HG02610 (cell line): ENCODE results near the gene CWC22.
"Not testable (repeated sequence)": the region's sequence is repeated elsewhere in the genome, so short reads cannot be mapped to it uniquely, and the experiment has no call there.

Experiments
- ATAC-seq: cut with Tn5 transposase; IDR thresholded peaks from one replicate; pipeline ENCODE4 v1.9.1; 2021; ENCODE audit warnings: mild to moderate bottlenecking, moderate library complexity; ENCODE audit not compliant: unreplicated experiment

Gene CWC22

DNA sequence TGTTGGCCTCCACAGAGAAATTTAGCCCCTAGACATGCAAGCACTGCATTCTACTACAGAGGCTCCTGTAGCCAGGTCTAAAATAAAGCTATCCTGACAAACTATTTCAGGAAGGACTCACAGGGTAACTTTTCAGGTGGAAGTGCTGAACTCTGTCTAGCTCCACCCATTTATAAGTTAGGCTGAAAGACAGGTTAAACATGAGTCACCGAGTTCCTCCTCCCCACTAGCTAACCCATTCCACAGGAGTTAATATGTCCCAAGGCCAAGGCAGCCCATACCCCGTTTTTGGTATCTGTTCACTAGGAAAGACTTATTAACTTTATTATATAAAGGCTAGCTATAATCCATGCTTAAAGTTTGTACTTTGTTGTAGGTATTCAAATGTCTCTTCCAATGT is 3.5 kb downstream of the CWC22 start:
- no peak for ATAC-seq

DNA sequence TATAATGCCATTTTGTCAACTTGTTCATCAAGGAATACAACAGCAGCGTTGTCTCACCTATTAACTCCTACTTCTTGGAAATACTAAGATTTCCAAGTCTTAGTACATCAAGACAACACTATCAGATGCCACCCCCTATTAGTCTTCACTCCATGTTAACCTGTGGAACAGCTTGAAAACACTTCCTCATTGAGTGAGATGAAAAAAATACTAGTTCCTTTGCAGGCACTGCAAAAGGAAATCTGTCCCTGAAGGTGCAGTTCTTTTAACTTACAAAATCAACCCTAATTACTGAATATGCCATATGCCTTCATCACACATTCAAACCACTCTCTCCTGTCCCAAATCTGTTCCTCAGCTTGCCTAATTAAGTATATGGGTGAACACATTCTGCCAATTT is 4.0 kb downstream of the CWC22 start:
- no peak for ATAC-seq

DNA sequence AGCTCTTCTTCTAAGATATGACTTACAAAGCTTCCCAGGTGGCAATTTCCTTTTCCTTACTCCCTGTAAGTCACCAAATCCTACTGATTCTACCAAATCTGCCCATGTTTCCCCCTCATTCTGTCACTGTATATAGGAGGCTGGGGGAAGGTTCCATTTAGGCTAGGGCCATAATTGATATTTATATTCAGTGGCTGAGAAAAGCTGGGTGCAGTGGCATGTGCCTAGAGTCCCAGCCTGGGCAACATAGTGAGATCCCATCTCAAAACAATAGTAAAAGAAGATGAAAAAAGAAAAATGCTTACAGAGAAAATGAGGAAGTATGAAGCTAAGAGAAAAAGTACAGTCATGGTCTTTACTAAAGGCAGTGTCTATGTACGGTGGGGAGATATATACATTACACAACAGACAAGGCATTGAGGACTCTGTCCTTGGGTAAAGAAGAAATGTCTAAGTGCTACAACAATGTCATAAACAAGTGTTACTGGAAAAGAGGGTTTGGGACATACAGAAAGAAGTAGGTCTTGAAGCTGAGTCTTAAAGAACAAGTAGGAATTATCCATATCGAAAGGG is 4.8 kb downstream of the CWC22 start:
- no peak for ATAC-seq

DNA sequence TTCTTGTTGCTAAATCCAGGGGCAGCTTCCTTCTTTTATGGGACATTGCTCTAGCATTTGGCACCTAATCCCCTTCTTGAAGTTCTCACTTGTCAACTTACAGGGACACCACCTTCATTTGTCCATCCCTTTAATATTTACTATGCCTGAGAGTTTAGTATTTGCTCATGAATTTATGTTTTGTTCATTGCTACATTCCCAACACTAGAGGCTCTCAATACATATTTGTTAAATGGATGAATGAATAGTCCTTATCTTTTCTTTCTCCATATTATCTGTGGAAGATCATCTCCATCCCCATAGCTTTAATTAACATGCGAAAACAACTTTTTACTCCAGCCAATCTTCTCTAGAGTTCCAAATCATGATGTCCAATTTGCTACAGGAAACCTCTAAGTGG is 5.4 kb downstream of the CWC22 start:
- ATAC-seq, result no peak

DNA sequence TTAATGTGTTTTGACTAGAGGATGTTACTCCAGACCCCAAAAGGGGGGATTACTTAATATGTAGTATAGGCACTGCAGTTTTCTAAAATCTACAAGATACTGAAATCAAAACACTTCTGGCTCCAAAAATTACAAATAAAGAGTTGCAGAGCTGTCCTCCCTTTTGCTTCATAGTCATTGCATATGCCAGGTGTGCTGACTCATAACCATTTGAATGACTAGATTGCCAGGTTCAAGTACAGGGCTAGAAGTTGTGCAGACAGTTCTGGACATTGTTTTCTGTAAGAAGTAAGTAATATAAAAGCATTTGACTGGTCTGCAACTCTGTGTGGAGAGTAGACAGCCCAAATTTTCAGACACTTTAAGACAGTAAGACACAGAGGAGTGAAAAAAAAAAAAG is 6.7 kb downstream of the CWC22 start:
- ATAC-seq, result peak; percentile 45

DNA sequence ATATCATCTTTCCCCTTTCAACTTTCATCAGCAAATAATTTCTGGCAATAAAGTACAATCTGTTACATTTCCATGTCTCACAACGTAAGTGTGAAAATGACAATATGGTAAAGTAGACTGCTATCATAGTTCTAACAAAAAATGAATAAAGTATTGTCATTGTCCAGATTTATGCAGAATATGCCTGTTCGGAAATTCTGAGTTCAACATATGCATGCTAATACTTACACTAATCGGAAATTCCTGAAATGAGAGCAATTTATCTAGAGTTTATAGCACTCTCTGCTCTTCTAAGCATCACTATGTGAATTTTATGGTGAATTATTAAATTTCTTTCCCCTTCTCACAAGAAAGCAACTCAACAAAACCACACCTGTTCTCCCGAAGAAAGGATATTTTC is 8.1 kb downstream of the CWC22 start:
- ATAC-seq, result no peak

DNA sequence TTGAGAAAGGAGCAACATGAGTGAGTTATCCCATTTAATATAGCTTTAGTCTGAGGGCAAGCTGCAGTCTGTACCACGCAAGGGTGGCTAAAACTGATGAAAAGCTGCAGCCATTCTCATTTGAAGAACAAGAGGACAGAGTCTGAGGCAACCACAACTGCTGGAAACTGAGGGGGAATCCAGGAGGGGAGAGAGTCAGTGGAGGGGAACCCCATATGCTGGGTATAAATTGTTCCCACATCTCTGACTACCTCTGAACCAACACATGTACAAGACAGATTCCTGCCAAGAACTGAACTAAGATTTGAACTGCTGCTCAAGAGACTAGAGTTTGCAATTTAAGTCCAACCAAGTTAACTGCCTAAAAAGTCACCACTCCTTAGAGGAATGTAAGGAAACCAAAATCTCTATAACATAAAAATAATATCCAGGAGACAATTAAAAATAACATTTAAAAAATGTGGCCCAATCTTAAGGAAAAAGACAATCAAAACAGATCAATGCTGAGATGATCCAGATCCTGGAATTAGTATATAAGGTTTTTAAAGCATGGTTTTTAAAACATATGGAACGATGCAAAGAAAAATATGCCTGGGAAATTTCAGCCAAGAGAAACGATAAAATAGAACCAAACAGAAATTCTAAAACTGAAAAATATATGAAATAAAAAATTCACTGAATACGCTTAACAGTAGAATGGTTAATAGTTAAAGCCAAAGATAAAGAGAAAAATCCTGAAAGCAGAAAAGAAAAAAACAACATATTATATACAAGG is 11.2 kb downstream of the CWC22 start:
- peak; percentile 82 for ATAC-seq

DNA sequence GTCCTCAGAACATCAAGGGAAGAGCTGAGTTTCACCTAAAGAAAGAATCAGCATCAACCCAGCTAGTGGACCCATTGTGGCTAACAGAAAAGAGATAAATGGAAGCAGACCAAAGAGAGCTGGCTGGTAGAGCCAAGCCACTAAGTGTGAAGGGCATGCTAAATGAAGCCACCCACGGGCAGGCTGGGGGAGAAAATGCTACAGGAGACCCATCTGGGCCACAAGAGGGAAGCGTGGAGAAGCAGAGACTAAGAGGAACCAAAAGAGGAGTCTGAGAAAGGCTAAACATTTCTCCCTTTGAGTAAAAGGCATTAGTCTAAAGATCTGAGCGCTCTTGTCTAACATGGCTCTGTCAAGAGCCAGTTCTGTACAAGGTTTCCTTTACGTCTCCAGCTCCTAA is 15.8 kb downstream of the CWC22 start:
- no peak for ATAC-seq

DNA sequence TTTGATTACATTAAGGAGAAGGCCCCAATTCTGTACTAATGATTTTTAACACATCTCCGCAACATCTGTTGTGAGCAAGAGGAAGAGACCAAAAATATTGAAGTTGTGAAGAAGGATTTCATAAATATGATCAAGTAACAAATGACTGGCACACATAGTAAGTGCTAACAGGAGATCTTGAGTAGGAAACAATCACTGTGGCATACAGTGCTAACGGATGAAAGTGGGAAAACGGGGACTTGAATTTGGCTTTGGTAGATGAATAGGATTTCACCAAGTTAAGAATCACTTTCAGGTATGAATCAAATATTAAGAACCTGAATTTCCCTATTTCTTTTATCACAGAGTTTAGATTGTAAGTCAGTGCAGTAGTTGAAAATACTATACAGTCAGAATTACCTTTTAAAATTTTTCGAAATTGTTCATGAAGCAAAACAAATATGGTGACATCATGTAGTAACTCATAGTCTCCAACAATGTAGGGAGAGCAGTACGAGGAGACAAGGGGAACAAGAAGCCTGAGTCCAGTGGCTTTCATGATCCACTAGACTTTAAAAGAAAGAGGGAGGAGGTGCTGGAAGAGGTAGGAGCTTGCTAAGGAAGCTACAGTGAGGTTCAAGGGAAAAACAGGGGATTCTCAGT is 16.3 kb downstream of the CWC22 start:
- no peak for ATAC-seq

DNA sequence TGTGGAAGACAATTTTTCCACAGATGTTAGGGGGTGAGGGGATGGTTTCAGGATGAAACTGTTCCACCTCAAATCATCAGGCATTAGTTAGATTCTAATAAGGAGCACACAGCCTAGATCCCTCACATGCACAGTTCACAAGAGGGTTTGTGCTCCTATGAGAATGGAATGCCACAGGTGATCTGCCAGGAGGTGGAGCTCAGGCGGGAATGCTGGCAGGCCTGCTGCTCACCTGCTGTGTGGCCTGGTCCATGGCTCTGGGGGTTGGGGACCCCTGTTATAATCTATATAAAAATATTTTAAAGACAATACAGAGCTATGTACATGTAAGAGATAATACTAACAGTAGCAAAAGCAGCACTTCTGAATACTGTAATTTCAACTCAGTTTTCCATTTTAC is 19.2 kb downstream of the CWC22 start:
- ATAC-seq, result no peak

DNA sequence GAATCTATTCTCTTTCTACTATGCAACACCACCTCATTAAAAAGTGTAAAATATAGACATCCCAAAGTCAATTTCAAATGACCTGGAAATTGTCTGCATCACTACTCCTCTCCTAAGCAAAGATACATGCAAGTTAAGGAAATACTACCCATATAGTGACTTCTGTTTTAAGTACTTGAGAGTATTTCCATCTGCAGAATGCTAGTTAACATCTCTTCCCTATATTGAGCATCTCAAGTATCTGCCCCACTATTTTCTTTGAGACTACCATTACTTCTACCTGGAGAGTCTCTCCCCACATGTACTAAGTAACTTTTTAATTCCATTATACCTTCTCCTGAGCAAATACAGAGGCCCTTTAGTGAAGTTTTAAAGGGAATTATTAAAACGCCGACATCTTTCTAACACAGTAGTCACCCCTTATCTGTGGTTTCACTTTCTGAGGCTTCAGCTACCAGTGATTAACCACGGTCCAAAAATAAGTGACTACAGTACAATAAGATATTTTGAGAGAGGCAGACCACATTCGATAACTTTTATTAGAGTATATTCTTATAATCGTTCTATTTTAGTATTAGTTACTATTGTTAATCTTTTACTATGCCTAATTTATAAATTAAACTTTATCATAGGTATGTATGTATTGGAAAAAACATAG is 21.8 kb downstream of the CWC22 start:
- peak; percentile 96 for ATAC-seq

DNA sequence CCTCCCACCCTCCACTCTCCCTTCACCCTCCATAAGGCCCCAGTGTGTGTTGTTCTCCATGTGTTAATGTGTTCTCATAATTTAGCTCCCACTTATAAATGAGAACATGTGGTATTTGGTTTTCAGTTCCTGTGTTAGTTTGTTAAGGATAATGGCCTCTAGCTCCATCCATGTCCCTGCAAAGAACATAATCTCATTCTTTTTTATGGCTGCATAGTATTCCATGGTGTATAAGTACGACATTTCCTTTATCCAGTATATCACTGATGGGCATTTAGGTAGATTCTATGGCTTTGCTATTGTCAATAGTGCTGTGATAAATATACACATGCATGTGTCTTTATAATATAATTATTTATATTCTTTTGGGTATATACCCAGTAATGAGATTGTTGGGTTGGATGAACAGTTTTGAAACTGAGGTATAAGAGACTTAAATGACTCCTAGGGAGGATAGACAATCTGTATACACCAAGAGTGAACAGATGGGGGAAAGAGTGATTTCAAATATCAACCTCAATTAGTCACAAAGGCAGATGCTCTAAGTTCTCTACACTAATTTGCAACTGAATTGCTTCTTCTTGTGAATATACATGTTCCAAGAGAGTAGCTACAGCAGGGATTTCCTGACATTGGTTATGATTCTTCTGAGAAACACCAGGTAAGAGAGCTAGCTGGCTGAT is 23.7 kb downstream of the CWC22 start:
- no peak for ATAC-seq

DNA sequence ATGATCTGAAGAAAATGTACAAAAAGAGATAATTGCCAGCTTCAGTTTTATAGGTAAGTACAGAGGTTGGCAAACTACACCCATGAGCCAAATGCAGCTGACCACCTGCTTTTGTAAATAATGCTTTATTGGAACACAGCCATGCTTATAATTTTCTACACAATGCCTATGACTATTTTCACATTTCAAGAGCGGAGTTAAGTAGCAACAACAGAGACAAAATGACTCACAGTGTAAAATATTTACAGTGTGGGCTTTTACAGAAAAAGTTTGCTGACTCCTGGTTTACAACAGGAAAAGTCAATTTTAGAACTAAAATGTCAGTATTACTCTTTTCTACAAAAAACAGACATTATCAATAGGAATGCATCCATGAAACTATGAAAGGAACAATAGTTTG is 26.0 kb downstream of the CWC22 start:
- no peak for ATAC-seq

DNA sequence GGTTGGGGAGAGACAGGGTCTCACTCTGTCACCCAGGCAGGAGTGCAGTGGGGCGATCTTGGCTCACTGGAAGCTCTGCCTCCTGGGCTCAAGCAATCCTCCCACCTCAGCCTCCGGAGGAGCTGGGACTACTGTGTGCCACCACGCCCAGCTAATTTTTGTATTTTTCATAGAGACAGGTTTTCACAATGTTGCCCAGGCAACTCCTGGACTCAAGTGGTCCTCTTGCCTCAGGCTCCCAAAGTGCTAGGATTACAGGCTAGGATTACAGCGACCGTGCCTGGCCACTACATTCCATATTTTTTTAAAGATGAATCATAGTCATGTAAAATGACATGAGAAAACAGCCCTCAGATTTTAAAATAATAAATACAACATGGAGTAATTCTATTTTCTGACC is 32.3 kb downstream of the CWC22 start:
- no peak for ATAC-seq

DNA sequence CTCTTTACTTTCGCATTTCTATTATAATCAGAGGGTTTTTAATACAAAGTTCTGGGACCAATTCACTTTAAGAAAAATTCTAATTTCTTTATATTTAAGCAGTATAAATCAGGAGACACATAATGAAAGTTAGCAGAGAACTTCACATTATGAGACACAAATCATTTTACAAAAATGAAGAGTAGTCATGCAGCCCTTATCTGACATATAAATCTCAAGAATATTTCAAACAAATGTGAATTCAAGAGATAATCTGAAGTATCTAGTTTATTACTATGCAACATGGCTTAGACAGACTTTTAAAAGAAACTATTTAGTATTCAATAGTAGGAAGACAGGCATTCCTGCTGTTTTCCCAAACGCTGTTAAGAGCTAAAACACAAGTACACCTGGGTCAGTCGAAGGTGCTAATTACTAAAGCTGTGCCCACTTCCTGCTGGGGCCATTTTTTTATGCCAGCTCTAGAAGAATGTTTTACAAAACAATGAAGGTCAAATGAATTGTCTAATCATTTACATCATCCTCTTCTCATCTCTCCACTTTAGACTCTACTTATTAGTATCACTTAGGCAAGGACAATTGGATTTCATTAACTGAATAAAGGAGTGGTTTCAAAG is 40.2 kb downstream of the CWC22 start:
- no peak for ATAC-seq

DNA sequence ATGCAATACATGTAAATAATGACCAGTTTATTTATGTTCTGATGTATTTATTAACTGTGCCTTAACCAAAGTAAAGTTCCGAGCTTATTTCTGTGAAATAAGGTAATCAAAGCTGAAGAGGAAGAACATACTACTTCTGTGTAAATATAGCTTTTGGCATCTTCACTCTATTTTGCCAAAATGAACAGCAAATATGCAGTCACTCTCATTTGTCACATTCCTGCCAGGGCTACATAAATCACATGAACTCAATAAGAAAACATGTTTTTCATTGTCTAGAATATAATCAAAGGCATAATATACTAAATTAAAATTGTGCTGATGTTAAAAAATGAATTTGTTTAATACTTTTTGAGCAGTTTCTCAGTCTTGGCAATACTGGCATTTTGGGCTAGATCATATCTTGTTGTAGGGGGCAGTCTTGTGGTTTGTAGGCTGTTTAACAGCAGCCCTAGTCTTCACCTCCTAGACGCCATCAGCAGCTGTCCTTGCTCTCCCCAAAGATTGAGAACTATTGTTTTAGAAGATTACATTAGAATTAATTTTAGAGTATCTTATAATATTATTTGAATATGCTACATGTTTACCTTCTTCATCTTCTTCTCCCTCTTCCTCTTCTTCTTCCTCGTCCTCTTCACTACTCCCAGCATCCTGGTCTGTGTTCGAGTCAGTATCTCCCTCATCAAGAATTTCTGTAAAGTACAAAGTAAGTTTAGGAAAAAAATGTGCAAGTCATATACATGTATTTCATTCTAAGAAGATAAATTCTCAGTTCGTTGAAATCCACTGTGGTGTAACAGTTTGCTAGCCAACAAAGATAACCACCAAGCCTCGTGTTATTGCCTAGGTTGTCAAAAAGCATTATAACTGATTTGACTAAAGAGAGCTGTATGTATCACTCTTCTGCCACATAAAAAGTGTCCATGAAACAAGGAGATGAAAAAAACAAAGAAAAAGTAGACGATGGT is 41.5 kb downstream of the CWC22 start:
- ATAC-seq, result no peak

DNA sequence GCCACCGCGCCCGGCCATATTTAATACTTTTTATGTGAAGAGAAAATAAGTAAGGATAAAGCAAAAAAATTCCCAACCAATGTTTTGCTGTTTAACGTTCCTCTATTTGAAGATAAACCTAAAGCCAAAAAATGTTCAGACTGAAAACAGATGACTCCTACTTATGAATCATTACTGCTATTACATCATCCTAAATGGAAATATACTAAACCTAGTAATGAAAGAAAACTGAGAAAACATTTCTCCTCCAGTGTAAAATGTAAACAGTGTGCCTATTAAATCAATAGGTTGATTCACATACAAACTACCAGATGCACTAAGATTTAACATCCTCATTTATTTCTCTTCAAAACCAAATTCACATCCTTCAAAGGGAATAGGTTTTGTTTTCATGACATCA is 43.5 kb downstream of the CWC22 start:
- ATAC-seq, result no peak

DNA sequence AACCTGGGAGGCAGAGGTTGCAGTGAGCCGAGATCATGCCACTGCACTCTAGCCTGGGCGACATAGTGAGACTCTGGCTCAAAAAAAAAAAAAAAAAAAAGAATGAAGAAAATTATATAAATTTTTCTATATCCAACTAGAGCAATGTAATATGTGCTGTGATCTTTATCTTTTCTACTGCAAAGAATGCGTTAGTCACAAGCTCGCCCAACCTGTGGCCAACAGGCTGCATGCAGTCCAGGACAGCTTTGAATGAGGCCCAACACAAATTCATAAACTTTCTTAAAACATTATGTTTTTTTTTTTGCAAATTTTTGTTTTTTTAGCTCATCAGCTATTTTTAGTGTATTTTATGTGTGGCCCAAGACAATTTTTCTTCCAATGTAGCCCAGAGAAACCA is 48.8 kb downstream of the CWC22 start:
- ATAC-seq, result not testable (repeated sequence)

DNA sequence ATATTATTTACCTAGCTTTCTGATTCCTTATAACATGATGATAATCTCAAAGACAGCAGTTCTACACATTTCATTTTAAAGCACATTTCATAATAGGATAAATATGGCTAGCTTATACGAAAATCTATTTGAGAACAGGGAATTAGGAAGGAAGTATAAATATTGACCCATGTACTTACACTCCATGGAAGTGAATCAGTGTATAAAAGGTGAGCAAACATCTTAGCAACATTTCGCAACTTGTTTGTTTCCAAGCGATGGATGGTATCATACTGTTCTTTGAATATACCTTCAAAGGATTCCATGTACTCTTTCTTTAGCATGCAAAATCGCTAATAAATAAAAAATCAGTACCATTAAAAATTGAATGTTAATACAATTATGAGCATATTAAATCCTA is 53.1 kb downstream of the CWC22 start:
- ATAC-seq, result no peak

DNA sequence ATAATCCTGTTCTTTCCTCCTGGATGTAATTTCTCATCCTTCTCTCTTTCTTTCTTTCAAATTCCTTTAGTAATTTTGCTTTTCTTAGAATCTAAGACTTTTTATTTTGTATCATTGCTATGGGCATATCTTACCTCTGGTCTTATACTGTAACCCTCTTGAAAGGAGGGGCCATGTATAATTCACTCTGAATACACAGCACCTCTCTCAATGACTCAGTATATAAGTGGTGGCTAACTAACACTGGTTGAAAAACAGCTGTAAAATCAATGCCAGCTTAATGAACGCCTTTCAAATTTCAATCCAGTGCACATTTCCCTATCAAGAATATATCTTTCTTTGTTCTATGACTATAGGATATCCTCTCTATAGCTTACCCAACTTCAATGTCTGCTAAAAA is 53.7 kb downstream of the CWC22 start:
- ATAC-seq, result no peak
